PFSK-1 (cell line): ENCODE data around the gene EPN3.

Experiments used
- FOXP2 ChIP-seq: optimal IDR thresholded peaks from 2 replicates; pipeline ENCODE3; 2011; ENCODE audit warnings: borderline replicate concordance, control low read depth, inconsistent platforms; ENCODE audit not compliant: insufficient read depth; ENCODE audit errors: extremely low read length, extremely low read depth
- POLR2AphosphoS5 ChIP-seq: IDR thresholded peaks from 2 replicates; pipeline ENCODE4 v1.6.1; 2012; ENCODE audit warnings: low read depth, mild to moderate bottlenecking, control low read depth, low read length, moderate library complexity
- SIN3A ChIP-seq: IDR thresholded peaks from 2 replicates; pipeline ENCODE4 v1.6.1; 2012; ENCODE audit warnings: mild to moderate bottlenecking, low read length, moderate library complexity, borderline replicate concordance; ENCODE audit not compliant: insufficient read depth
- TAF1 ChIP-seq: IDR thresholded peaks from 2 replicates; pipeline ENCODE4 v1.6.1; 2012; ENCODE audit warnings: low read length, control low read depth, borderline replicate concordance; ENCODE audit not compliant: insufficient read depth
- TF ChIP-seq, protein P1 (sequence below), 2 experiments: IDR thresholded peaks; 2 replicates each; pipeline versions ENCODE4 v1.6.1 to v1.8.0; 2011 to 2012; ENCODE audit warnings: low read depth in 2 of 2, low read length in 2 of 2, control low read depth in 1 of 2, inconsistent platforms in 1 of 2, mild to moderate bottlenecking in 1 of 2, moderate library complexity in 1 of 2; ENCODE audit not compliant: insufficient read depth in 1 of 2

The EPN3 gene

GRCh38 chr17:50508573-50509460 lies 23.7 kb upstream of the EPN3 start:
- TF ChIP-seq FOXP2 = no peak
- TF ChIP-seq, protein P1, sequence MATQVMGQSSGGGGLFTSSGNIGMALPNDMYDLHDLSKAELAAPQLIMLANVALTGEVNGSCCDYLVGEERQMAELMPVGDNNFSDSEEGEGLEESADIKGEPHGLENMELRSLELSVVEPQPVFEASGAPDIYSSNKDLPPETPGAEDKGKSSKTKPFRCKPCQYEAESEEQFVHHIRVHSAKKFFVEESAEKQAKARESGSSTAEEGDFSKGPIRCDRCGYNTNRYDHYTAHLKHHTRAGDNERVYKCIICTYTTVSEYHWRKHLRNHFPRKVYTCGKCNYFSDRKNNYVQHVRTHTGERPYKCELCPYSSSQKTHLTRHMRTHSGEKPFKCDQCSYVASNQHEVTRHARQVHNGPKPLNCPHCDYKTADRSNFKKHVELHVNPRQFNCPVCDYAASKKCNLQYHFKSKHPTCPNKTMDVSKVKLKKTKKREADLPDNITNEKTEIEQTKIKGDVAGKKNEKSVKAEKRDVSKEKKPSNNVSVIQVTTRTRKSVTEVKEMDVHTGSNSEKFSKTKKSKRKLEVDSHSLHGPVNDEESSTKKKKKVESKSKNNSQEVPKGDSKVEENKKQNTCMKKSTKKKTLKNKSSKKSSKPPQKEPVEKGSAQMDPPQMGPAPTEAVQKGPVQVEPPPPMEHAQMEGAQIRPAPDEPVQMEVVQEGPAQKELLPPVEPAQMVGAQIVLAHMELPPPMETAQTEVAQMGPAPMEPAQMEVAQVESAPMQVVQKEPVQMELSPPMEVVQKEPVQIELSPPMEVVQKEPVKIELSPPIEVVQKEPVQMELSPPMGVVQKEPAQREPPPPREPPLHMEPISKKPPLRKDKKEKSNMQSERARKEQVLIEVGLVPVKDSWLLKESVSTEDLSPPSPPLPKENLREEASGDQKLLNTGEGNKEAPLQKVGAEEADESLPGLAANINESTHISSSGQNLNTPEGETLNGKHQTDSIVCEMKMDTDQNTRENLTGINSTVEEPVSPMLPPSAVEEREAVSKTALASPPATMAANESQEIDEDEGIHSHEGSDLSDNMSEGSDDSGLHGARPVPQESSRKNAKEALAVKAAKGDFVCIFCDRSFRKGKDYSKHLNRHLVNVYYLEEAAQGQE (IDR thresholded peaks at IDR 0.05; ENCODE audit: insufficient read depth in 1 of 2, low read depth in 2 of 2, low read length in 2 of 2) = no peak
- no peak for TF ChIP-seq TAF1
- TF ChIP-seq POLR2AphosphoS5 = no peak
- TF ChIP-seq SIN3A = no peak

DNA sequence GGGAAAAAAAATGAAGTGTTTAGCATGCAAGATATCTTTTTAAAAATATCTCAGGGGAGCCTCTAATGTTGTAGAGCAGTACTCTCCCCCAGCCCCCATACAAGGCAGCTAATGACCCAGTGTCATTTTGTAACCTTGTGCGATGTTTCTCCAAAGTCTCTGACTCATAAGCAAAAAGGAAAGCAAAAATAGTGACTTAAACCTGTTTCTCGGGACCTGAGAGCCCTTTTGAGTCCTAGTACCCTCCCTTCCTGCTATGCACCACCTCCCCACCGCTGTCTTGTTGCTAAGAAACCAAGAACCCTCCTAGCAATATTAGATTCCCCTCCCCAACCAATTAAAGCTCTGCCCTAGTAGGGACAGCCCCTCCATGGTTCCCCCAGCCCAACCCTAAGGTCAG lies 21.5 kb upstream of the EPN3 start:
- TF ChIP-seq TAF1 = no peak
- no peak for TF ChIP-seq POLR2AphosphoS5
- no peak for TF ChIP-seq FOXP2
- no peak for TF ChIP-seq SIN3A
- TF ChIP-seq, protein P1 (IDR thresholded peaks at IDR 0.05; ENCODE audit: insufficient read depth in 1 of 2, low read depth in 2 of 2, low read length in 2 of 2) = no peak

- TF ChIP-seq FOXP2 (no peak), TAF1 (no peak), POLR2AphosphoS5 (no peak), SIN3A (no peak)
- TF ChIP-seq, protein P1 (IDR thresholded peaks at IDR 0.05; ENCODE audit: insufficient read depth in 1 of 2, low read depth in 2 of 2, low read length in 2 of 2) = no peak
These were observed 19.0 kb upstream of the EPN3 start for GRCh38 chr17:50513495-50513894.

GRCh38 chr17:50514388-50514787 lies 18.1 kb upstream of the EPN3 start:
- TF ChIP-seq TAF1 = no peak

DNA sequence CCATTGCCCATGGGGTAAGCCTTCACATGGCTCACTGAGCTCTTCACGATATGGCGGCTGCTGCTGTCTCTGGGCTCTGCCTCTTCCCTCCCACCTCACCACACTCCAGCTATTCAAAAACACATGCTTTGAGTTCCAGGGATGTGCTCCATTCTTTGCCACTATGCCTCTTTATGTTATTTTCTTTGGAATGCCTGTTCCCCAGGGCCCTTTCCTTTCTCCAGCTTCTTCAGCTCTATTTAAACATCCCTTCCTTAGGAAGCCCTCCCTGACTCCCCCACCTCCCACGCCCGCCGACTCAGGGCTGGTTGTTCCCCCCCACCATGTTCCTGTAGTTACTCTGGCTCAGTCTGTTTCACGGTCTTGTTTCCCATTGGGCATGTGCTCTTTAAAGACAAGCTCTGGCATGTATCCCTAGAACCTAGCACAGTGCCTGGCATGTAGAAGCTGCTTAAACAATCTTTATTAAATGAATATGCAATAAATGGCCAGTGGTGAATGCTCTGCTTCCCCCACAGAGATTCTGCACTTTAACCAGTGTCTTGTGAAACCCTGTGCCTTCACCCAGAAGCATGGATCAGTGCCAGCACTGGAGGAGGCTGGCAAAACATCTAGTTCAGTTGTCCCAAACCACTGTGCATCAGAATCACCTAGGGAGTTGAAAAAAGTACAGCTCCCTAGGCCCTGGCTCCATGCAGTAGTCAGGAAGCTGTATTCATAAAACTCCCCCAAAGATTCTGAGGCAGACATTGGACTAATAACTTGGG lies 17.4 kb upstream of the EPN3 start:
- no peak for TF ChIP-seq SIN3A

GRCh38 chr17:50517011-50517410 lies 15.5 kb upstream of the EPN3 start:
- TF ChIP-seq SIN3A = no peak
- TF ChIP-seq, protein P1 (IDR thresholded peaks at IDR 0.05; ENCODE audit: insufficient read depth in 1 of 2, low read depth in 2 of 2, low read length in 2 of 2) = no peak
- no peak for TF ChIP-seq FOXP2
- no peak for TF ChIP-seq POLR2AphosphoS5
- no peak for TF ChIP-seq TAF1
